C4-2B (cell line): ENCODE results near the gene EMC1.

Experiments used
- ZFX ChIP-seq: fragments of 450-650 bp; IDR thresholded peaks from 2 replicates; pipeline ENCODE4 v1.6.1; 2017
- TF ChIP-seq, protein P1 (sequence below): fragments of 450-650 bp; conservative IDR thresholded peaks from 2 replicates; pipeline ENCODE4 v1.5.1; 2017; ENCODE audit warnings: mild to moderate bottlenecking

GRCh38 chr1:19190468-19190867, 60.9 kb downstream of the EMC1 start:
- TF ChIP-seq, protein P1, sequence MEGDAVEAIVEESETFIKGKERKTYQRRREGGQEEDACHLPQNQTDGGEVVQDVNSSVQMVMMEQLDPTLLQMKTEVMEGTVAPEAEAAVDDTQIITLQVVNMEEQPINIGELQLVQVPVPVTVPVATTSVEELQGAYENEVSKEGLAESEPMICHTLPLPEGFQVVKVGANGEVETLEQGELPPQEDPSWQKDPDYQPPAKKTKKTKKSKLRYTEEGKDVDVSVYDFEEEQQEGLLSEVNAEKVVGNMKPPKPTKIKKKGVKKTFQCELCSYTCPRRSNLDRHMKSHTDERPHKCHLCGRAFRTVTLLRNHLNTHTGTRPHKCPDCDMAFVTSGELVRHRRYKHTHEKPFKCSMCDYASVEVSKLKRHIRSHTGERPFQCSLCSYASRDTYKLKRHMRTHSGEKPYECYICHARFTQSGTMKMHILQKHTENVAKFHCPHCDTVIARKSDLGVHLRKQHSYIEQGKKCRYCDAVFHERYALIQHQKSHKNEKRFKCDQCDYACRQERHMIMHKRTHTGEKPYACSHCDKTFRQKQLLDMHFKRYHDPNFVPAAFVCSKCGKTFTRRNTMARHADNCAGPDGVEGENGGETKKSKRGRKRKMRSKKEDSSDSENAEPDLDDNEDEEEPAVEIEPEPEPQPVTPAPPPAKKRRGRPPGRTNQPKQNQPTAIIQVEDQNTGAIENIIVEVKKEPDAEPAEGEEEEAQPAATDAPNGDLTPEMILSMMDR = no peak
- no peak for TF ChIP-seq ZFX
